HepG2 (cell line): ENCODE data around the gene MTMR3. TPM values are rescaled to one million over a fixed set of nuclear protein-coding genes. Genes with fewer than 3 reads are reported as not detected.

ENCODE experiments used
- ATAC-seq: fragments of 200-7000 bp; cut with Tn5 transposase; 3 replicates; pipeline ENCODE4 v1.9.1; 2020; ENCODE audit warnings: mild to moderate bottlenecking, moderate library complexity
- BruUV-seq: library from RNA; stranded (reverse); fragments of 400-500 nt; replicated peaks from 2 replicates; lab custom pipeline; 2021; lab: Mats Ljungman, UMichigan
- CTCF ChIA-PET: fragments of 300-600 bp; formaldehyde crosslinking; extraction: SDS; loops from one replicate; lab custom pipeline; 2021; ENCODE audit warnings: low total read pairs, inconsistent platforms, low intra/inter-chr PET ratio; lab: Yijun Ruan, JAX
- POLR2A ChIA-PET: fragments of 350-600 bp; sonication (Branson Sonifier 250); formaldehyde crosslinking; loops from one replicate; lab custom pipeline; 2020; ENCODE audit warnings: antibody characterized with exemption, inconsistent platforms; lab: Yijun Ruan, JAX
- DNase-seq: peaks from one replicate; pipeline ENCODE4 v3.0.0-alpha.2; 2015; ENCODE audit warnings: low spot score
- FAIRE-seq: peaks from 3 replicates; lab custom pipeline; 2011; peaks lifted over from hg19 to GRCh38; lab: Jason Lieb, UNC
- H2AFZ ChIP-seq: one replicate; pipeline ENCODE4 v1.6.1; 2011; ENCODE audit warnings: low read length, inconsistent platforms
- H3K27ac ChIP-seq: fragments of 300-600 bp; 3 replicates; pipeline ENCODE4 v1.8.0; 2011; ENCODE audit warnings: mixed run types, mild to moderate bottlenecking, mixed read lengths, low read length, inconsistent platforms; ENCODE audit not compliant: insufficient read depth; ENCODE audit errors: extremely low read length
- H3K27me3 ChIP-seq, 2 experiments: fragments of 200-600 bp in 1 of 2; 2 replicates in 1 of 2; 3 replicates in 1 of 2; pipeline versions ENCODE4 v1.6.0 to v1.8.0; 2011; ENCODE audit warnings: low read length in 2 of 2, mild to moderate bottlenecking in 2 of 2, moderate library complexity in 2 of 2, inconsistent platforms in 1 of 2; ENCODE audit not compliant: insufficient read depth in 2 of 2, control insufficient read depth in 1 of 2
- H3K36me3 ChIP-seq, 2 experiments: fragments of 200-600 bp in 1 of 2; replicated peaks in 1 of 2; 2 replicates in 1 of 2; 3 replicates in 1 of 2; pipeline versions ENCODE4 v1.5.1 to v1.8.0; 2011; ENCODE audit warnings: low read length in 2 of 2, inconsistent platforms in 1 of 2; ENCODE audit not compliant: insufficient read depth in 2 of 2, control insufficient read depth in 1 of 2
- H3K4me1 ChIP-seq: 2 replicates; pipeline ENCODE4 v1.5.1; 2012; ENCODE audit warnings: low read length, inconsistent platforms; ENCODE audit not compliant: insufficient read depth
- H3K4me2 ChIP-seq: 2 replicates; pipeline ENCODE4 v1.6.0; 2011; ENCODE audit warnings: low read depth, low read length, inconsistent platforms
- H3K4me3 ChIP-seq, 3 experiments: fragments of 200-600 bp in 1 of 3; sonication (generic), shearing (Covaris generic) in 1 of 3; replicated peaks in 1 of 3; 2 replicates each; pipeline ENCODE4 v1.5.1; 2011 to 2016; ENCODE audit warnings: low read length in 3 of 3, inconsistent platforms in 2 of 3, low read depth in 2 of 3, mild to moderate bottlenecking in 2 of 3, control low read depth in 1 of 3, mixed read lengths in 1 of 3; ENCODE audit not compliant: insufficient read depth in 1 of 3
- H3K79me2 ChIP-seq: one replicate; pipeline ENCODE4 v1.6.1; 2011; ENCODE audit warnings: low read length, inconsistent platforms; ENCODE audit not compliant: insufficient read depth
- H3K9ac ChIP-seq: 2 replicates; pipeline ENCODE4 v1.6.0; 2011; ENCODE audit warnings: mild to moderate bottlenecking, low read depth, low read length, inconsistent platforms; ENCODE audit not compliant: insufficient read depth
- H3K9me3 ChIP-seq: 2 replicates; pipeline ENCODE4 v1.5.1; 2012; ENCODE audit warnings: mild to moderate bottlenecking, low read length
- H4K20me1 ChIP-seq: 2 replicates; pipeline ENCODE4 v1.6.0; 2011; ENCODE audit warnings: inconsistent platforms, mild to moderate bottlenecking, low read length, moderate library complexity; ENCODE audit not compliant: insufficient read depth
- ARID2 ChIP-seq: sonication (generic); formaldehyde crosslinking; IDR thresholded peaks from 2 replicates; pipeline ENCODE4 v1.8.1; 2022; ENCODE audit warnings: mild to moderate bottlenecking, missing genetic modification reagents, borderline replicate concordance
- DMAP1 ChIP-seq: IDR thresholded peaks from 2 replicates; pipeline ENCODE4 v1.6.1; 2016
- FOXP4 ChIP-seq: sonication (generic); formaldehyde crosslinking; IDR thresholded peaks from 2 replicates; pipeline ENCODE4 v1.4.0; 2020; ENCODE audit warnings: missing genetic modification reagents
- GATAD1 ChIP-seq: IDR thresholded peaks from 2 replicates; pipeline ENCODE4 v1.6.1; 2016; ENCODE audit warnings: missing genetic modification reagents, missing compliant biosample characterization
- HDAC1 ChIP-seq: sonication (generic); formaldehyde crosslinking; IDR thresholded peaks from 2 replicates; pipeline ENCODE4 v1.5.1; 2020; ENCODE audit warnings: mild to moderate bottlenecking, missing genetic modification reagents
- HOXD1 ChIP-seq: sonication (generic); formaldehyde crosslinking; IDR thresholded peaks from 2 replicates; pipeline ENCODE4 v1.5.0; 2020; ENCODE audit warnings: missing genetic modification reagents
- KLF12 ChIP-seq: sonication (generic); formaldehyde crosslinking; IDR thresholded peaks from 2 replicates; pipeline ENCODE4 v1.4.0; 2020; ENCODE audit warnings: missing genetic modification reagents, borderline replicate concordance
- KLF13 ChIP-seq: sonication (generic); formaldehyde crosslinking; IDR thresholded peaks from 2 replicates; pipeline ENCODE4 v1.4.0; 2020; ENCODE audit warnings: mild to moderate bottlenecking, missing genetic modification reagents
- NFIC ChIP-seq: IDR thresholded peaks from 2 replicates; pipeline ENCODE4 v1.6.1; 2012; ENCODE audit warnings: mild to moderate bottlenecking, low read length, inconsistent platforms
- RAD21 ChIP-seq: fragments of 450-650 bp; formaldehyde crosslinking; IDR thresholded peaks from 2 replicates; pipeline ENCODE4 v1.5.0; 2020; ENCODE audit warnings: mild to moderate bottlenecking
- RFXAP ChIP-seq: sonication (generic); formaldehyde crosslinking; IDR thresholded peaks from 2 replicates; pipeline ENCODE4 v1.4.0; 2020; ENCODE audit warnings: missing genetic modification reagents, borderline replicate concordance
- SP1 ChIP-seq, 2 experiments: fragments of 450-650 bp in 1 of 2; sonication (generic) in 1 of 2; formaldehyde crosslinking in 1 of 2; IDR thresholded peaks; 2 replicates each; pipeline versions ENCODE4 v1.4.0 to v1.6.1; 2016 to 2020; ENCODE audit warnings: missing genetic modification reagents in 1 of 2
- TERF1 ChIP-seq: sonication (generic); formaldehyde crosslinking; IDR thresholded peaks from 2 replicates; pipeline ENCODE4 v1.8.0; 2022; ENCODE audit warnings: mild to moderate bottlenecking, missing genetic modification reagents, moderate library complexity
- ZBTB7A ChIP-seq: sonication (generic); formaldehyde crosslinking; IDR thresholded peaks from 2 replicates; pipeline ENCODE4 v1.8.0; 2022; ENCODE audit warnings: mild to moderate bottlenecking, missing genetic modification reagents
- ZFP90 ChIP-seq: sonication (generic); formaldehyde crosslinking; IDR thresholded peaks from 2 replicates; pipeline ENCODE4 v1.8.0; 2022; ENCODE audit warnings: missing genetic modification reagents, mild to moderate bottlenecking, inconsistent platforms, borderline replicate concordance
- ZNF280B ChIP-seq: sonication (generic); formaldehyde crosslinking; IDR thresholded peaks from 2 replicates; pipeline ENCODE4 v1.5.0; 2020; ENCODE audit warnings: missing genetic modification reagents, mild to moderate bottlenecking, borderline replicate concordance
- ZNF510 ChIP-seq: sonication (generic); formaldehyde crosslinking; IDR thresholded peaks from 2 replicates; pipeline ENCODE4 v1.4.0; 2020; ENCODE audit warnings: low read depth, mild to moderate bottlenecking, missing genetic modification reagents
- ZNF543 ChIP-seq: sonication (generic); formaldehyde crosslinking; IDR thresholded peaks from 2 replicates; pipeline ENCODE4 v1.4.0; 2020; ENCODE audit warnings: mild to moderate bottlenecking, missing genetic modification reagents
- ZNF883 ChIP-seq: sonication (generic); formaldehyde crosslinking; IDR thresholded peaks from 2 replicates; pipeline ENCODE4 v1.5.1; 2020; ENCODE audit warnings: mild to moderate bottlenecking, missing genetic modification reagents; ENCODE audit errors: not compliant biosample characterization
- WGBS: methylation state at CpG from one replicate; pipeline ENCODE4 v1.1.6; 2017; ENCODE audit warnings: low lambda C conversion rate; 5-methylcytosine and 5-hydroxymethylcytosine counted together
- in situ Hi-C: cut with HindIII; loops from 2 replicates; pipeline ENCODE4 v1.10.0; 2017; ENCODE audit warnings: low pct_unique_long_range_greater_than_20kb; ENCODE audit not compliant: extremely low pct_ligation_motif_present
- intact Hi-C: fragments of 100-400 bp; cut with micrococcal nuclease; formaldehyde crosslinking; loops from one replicate; pipeline ENCODE4 v1.10.0; 2022; ENCODE audit not compliant: unreplicated experiment
- polyA plus RNA-seq, 8 experiments: library from polyadenylated mRNA; depleted of rRNA in 3 of 8; stranded (reverse) in 7 of 8; unstranded in 1 of 8; fragments of >200 nt; fragmentation: Illumina TruSeq in 4 of 8; extraction: Trizol in 4 of 8; gene quantifications; 2 replicates each; pipeline versions ENCODE4 v1.2.1 to v1.2.3, GENCODE V29; 2011 to 2016; ENCODE audit warnings: low read depth in 4 of 8, missing spikeins in 1 of 8, mixed read lengths in 1 of 8; ENCODE audit not compliant: insufficient read depth in 1 of 8
- total RNA-seq, 5 experiments: library from RNA; depleted of rRNA; stranded (reverse); fragments of >200 nt; fragmentation: Illumina TruSeq; extraction: Trizol; gene quantifications; 2 replicates each; pipeline ENCODE4 v1.2.3, GENCODE V29; 2016; ENCODE audit warnings: low read depth in 1 of 5

The MTMR3 gene
- total and polyA plus RNA-seq, 2 of the 13 experiments (the other 11 are each of a cell fraction or from before 2014, with no cell fraction given) = 12.6 to 24.8 TPM

GRCh38 chr22:29837741-29838598 is 45.0 kb upstream of the MTMR3 start, which contains the start of gene ASCC2:
Gene ASCC2, minus strand, starts transcription at chr22:29838274. Its CDS starts 5,949 bp downstream, at chr22:29832325.
- ChIA-PET CTCF (no interaction called here), POLR2A (interaction anchor here (0.5 to 2.0 kb wide), 13 partner anchors 9 to 499 kb away, joined by 3 to 10 read pairs (median 3); partner anchors contain the start of genes MTMR3, UQCR10 and ZMAT5)
- BruUV-seq = TSS peak; percentile 68
- FAIRE-seq = peak; percentile 93
- Histone ChIP-seq H3K9me3 (no peaks in the 10 kb centered on the region), H4K20me1 (no peaks in the 10 kb centered on the region), H3K4me1 (peaks cover 39% of the 10 kb centered on the region), H3K27me3 (no peaks in the 10 kb centered on the region; a peak in 2 of 5 replicates), H3K9ac (peak within 1 kb of the TSS; percentile 68), H3K79me2 (peaks cover 14% of the 10 kb centered on the region), H3K27ac (peak within 1 kb of the TSS; percentile 52), H3K4me2 (peak within 1 kb of the TSS; percentile 92), H3K4me3 (peak within 1 kb of the TSS; percentile 65 to 96 (median 82)), H2AFZ (peak within 1 kb of the TSS; percentile 68), H3K36me3 (peaks cover 2 to 6% of the 10 kb centered on the region in 2 experiments; a peak in 3 of 5 replicates)
- intact Hi-C loops (loop anchor here (1.0 kb wide), 1 partner anchor 72 kb away; no protein-coding TSS in a partner anchor), in situ Hi-C loops (no loop called here)
- WGBS = 0% methylated on average over 14 of the region's 54 CpGs
- ATAC-seq = peak; percentile 96
- DNase-seq = peak; percentile 96
- TF ChIP-seq KLF12 (CRISPR knock-in tag) = peak; percentile 76
- TF ChIP-seq ZNF883 (CRISPR knock-in tag) = no peak
- peak; percentile 90 for TF ChIP-seq RFXAP
- no peak for TF ChIP-seq NFIC
- 0 out of 2 replicates have a peak, but pooled peaks have one; percentile 35 for TF ChIP-seq ZNF510 (CRISPR knock-in tag)
- peak; percentile 84 for TF ChIP-seq GATAD1 (CRISPR knock-in tag)
- TF ChIP-seq KLF13 (CRISPR knock-in tag) = no peak
- TF ChIP-seq ZBTB7A (CRISPR knock-in tag) = no peak
- 0 out of 2 replicates have a peak, but pooled peaks have one; percentile 27 for TF ChIP-seq ZNF280B (CRISPR knock-in tag)
- no peak for TF ChIP-seq ARID2 (CRISPR knock-in tag)
- no peak for TF ChIP-seq SP1 (IDR thresholded peaks at IDR 0.05)
- peak; percentile 63 for TF ChIP-seq SP1 (CRISPR knock-in tag; IDR thresholded peaks at IDR 0.05)
- TF ChIP-seq FOXP4 (CRISPR knock-in tag) = peak; percentile 49
- TF ChIP-seq ZNF543 (CRISPR knock-in tag) = 0 out of 2 replicates have a peak, but pooled peaks have one; percentile 66
- no peak for TF ChIP-seq TERF1 (CRISPR knock-in tag)
- TF ChIP-seq HDAC1 (CRISPR knock-in tag) = peak; percentile 85
- TF ChIP-seq RAD21 (CRISPR knock-in tag) = peak; percentile 42
- peak; percentile 68; the same call in 1 of the 2 replicates for TF ChIP-seq ZFP90 (CRISPR knock-in tag)
- TF ChIP-seq DMAP1 (CRISPR knock-in tag) = peak; percentile 52; the same call in 1 of the 2 replicates
- 0 out of 2 replicates have a peak, but pooled peaks have one; percentile 69 for TF ChIP-seq HOXD1 (CRISPR knock-in tag)
